ENCODE measurements around the gene GLCE.
"Not testable (repeated sequence)": the region's sequence is repeated elsewhere in the genome, so short reads cannot be mapped to it uniquely, and the experiment has no call there.

GLCE gene

GRCh38 chr15:69302087-69302486 lies 141.7 kb downstream of the GLCE start:
- DNase-seq: not testable (repeated sequence)

GRCh38 chr15:69302929-69303328 lies 142.5 kb downstream of the GLCE start:
- no peak for DNase-seq

GRCh38 chr15:69303337-69304181 lies 143.1 kb downstream of the GLCE start:
- peak; percentile 12 for DNase-seq

- DNase-seq: peak; percentile 66
Measured at GRCh38 chr15:69304182-69304545, 143.7 kb downstream of the GLCE start.

DNA sequence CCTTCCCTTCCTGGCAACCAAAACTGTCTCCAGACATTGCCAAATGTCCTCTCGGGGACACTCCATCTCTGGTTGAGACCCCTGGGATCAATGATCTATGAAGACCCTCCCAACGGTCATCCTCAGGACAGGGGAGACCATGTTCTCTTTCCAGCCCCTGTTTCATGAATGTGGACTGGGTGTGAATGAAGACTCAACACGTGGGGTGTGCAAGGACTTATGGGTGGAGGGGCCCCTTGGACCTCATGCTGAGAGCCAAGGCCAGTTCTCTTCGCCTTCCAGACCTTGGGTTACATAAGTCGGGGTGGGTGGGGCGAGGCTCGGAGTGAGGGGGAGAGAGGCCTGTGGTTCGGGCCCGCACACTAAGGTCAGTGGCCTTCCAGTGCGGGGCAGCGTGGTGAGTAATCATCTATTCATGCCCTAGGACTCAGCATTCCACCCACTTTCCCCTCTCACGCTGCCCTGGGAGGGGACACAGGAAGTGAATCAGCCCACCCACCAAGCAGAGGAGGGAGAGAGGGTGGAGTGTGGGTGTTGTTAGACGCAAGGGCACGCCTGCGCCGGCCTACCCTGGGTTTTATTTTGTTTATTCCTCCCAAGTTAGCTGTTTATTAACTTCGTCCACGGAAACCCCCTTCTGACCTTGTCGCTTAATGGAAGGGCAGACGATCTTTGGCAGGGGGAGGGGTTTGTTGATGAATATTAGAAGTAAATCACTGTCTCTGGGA lies 144.9 kb downstream of the GLCE start:
- peak; percentile 95 for DNase-seq

GRCh38 chr15:69305933-69306568 lies 145.6 kb downstream of the GLCE start:
- DNase-seq: no peak

GRCh38 chr15:69307939-69308338 lies 147.5 kb downstream of the GLCE start:
- no peak for DNase-seq

DNA sequence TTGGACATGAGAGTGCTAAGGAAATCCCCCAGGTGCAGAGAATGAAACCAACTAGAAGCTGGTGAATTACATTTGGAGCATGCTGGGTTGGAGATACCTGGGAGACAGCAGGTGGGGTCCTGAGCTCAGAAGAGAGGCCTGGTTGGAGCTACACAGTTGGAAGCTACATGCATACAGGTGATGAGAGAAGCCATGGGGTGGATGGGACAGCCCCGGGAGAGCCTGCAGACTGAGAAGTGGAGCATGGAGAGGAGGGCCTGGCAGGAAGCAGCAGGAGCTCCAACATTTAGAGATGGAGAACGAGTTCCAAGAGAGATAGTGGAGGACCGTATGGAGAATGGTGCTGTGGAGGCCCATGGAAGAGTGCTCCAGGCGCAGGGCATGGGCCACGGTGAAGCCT lies 148.5 kb downstream of the GLCE start:
- no peak for DNase-seq

- peak; percentile 21 for DNase-seq
Measured at GRCh38 chr15:69311319-69311721, 150.9 kb downstream of the GLCE start.

- no peak for DNase-seq
Measured at GRCh38 chr15:69313432-69314000, 153.1 kb downstream of the GLCE start.

DNA sequence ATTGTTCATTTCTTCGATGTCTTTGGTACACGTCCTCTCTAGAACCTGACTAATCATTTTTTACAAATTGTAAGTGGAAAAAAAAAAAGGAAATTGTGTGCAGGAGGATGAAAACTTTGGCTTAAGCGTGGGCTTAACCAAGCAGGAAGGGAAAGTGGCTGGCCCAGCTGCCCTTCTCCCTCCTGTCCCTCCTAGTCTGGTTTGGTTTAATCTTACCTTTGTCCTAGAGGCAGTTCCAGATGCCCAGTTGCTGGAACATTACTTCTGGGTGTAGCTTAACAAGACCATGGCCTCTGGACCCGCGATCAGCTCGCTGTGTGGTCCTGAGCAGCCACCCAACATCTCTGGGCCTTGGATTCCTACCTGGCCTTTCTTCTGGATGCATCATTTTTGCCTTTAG lies 153.7 kb downstream of the GLCE start:
- no peak for DNase-seq

DNA sequence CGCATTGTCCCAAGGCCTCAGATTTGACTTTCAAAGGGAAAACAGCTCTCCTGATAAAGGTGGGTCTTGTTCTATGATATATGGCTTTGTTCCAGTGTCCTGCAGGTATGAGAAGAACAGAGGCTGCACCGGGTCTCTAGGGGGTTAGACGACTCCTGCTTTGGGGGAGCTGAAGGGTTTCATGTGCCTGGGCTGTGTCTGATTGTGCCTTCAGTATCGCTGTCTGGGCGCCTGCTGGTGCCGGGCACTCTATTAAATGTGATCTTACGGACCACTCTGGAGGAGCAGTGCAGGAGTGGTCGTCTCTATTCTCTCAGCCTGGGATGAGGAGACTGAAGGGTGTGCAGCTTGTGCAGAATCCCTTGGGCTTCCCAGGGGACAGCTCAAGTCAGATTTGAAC lies 154.3 kb downstream of the GLCE start:
- no peak for DNase-seq

DNA sequence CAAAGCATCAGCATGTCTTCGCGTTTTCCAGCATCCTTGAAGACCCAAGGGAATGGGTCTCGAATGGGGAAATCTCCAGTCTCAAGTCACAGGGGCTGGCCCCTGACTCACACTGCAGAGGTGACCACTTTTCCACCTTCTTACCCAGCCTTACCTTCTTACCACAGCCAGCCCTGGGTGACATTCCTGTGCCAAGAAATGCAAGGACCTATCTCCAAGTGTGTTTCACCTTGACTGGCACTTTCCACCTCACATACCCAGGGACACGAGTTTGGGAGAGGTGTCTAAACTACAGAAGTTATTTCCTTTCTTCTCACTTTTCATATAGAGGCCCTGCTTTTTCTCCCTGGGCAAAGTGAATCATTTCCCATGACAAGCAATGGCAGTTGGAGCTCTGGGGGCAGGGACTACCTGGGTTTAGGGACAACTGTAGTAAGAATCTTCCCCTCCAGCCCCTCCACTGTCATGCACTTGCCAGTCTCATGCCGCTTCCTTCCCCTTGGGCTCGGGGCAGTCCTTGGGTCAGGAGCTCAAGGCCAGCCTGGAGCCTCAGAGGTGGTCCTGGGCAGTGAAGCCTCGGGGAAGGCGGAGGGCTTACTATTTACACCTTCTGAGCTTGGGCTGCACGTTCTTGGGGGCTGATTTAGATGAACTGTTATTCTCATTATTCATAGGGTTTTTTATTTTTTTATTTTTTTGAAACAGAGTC lies 155.1 kb downstream of the GLCE start:
- no peak for DNase-seq

DNA sequence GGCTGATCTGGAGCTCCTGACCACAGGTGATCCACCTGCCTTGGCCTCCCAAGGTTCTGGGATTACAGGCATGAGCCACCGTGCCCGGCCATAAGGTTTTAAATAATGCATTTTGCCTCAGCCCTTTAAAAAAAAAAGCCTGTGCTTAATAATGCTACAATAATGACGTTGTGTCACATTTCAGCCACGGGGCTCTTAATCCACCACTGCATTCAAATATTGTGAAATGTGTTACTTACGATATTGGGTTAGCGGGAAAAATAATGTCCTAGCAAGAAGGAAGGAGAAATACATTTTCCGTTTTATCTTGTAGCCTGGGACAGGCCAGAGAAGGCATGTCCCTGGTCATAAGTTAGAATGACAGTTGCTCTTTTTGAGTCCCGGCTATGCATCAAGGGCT lies 155.9 kb downstream of the GLCE start:
- DNase-seq: no peak

DNA sequence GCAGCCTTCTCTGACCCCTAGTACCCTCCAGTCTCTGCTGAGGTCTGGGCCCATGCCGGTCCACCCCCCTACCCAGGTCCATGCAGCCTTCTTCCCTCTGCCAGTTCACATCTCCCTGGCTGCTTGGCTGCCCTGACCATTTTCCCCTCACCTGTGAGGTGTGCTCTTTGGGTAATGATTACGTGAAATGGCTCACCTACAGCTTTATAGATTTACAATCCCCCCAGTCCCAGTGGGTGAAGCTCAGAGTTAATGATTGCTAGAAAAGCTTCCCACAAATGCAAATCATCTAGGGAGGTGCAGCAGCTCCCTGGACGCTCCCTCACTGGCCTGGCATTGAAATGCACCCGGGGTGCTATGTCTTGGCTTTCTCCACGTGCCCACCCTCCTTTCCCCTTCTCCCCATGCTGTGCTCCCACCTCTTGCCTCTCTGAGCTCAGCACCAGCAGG lies 157.0 kb downstream of the GLCE start:
- DNase-seq: no peak

DNA sequence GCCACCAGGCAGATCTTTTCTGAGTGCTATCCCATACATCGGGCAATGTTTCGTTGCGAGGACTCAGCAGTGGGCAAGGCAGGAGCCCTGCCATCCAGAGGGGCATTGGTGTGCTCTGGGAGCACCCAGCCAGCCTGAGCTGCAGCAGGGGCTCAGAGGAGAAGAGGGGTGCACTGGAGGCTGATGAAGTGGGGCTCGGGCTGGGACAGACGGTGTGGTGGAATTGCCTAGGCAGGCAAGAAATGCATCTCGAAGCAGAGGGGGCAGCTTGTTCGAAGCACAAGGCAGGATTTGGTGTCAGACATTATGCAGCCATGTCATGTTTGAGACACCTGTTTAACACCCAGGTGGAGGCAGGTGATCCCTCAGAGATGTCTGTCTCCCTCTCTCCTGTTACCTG lies 157.6 kb downstream of the GLCE start:
- DNase-seq: no peak

GRCh38 chr15:69319384-69320375 lies 159.2 kb downstream of the GLCE start:
- DNase-seq: no peak

- DNase-seq: no peak
Measured at GRCh38 chr15:69320977-69321554, 160.6 kb downstream of the GLCE start.
